GM12878 (cell line): ENCODE data around the gene ADGRL3. TPM values are rescaled to one million over a fixed set of nuclear protein-coding genes. Genes with fewer than 3 reads are reported as not detected.

Experiments used
- ATAC-seq: fragments of 200-7000 bp; cut with Tn5 transposase; 3 replicates; pipeline ENCODE4 v1.9.1; 2020; ENCODE audit warnings: mild to moderate bottlenecking, moderate library complexity
- BruUV-seq: library from RNA; stranded (reverse); fragments of 400-500 nt; replicated peaks from 2 replicates; lab custom pipeline; 2021; lab: Mats Ljungman, UMichigan
- CTCF ChIA-PET: fragments of 300-600 bp; sonication (Branson Sonifier 250); formaldehyde crosslinking; extraction: SDS; loops from one replicate; lab custom pipeline; 2021; ENCODE audit warnings: inconsistent platforms; lab: Yijun Ruan, JAX
- POLR2A ChIA-PET: fragments of 350-600 bp; formaldehyde crosslinking; extraction: SDS; loops from one replicate; lab custom pipeline; 2021; ENCODE audit warnings: inconsistent platforms; lab: Charles Lee
- RAD21 ChIA-PET: fragments of 300-600 bp; sonication (Branson Sonifier 250); formaldehyde crosslinking; loops from one replicate; lab custom pipeline; 2023; ENCODE audit warnings: antibody characterized with exemption; ENCODE audit not compliant: unreplicated experiment; lab: Charles Lee
- SMC1A ChIA-PET: fragments of 300-600 bp; sonication (Branson Sonifier 250); formaldehyde crosslinking; loops from one replicate; lab custom pipeline; 2023; ENCODE audit not compliant: unreplicated experiment, uncharacterized antibody; lab: Charles Lee
- DNase-seq: peaks from one replicate; pipeline ENCODE4 v3.0.0-alpha.2; 2011; ENCODE audit warnings: low read depth, low spot score
- FAIRE-seq: peaks from 3 replicates; lab custom pipeline; 2011; peaks lifted over from hg19 to GRCh38; lab: Jason Lieb, UNC
- H2AFZ ChIP-seq: 2 replicates; pipeline ENCODE4 v1.6.0; 2011; ENCODE audit warnings: low read depth, low read length, control low read depth; ENCODE audit not compliant: control insufficient read depth
- H3K27ac ChIP-seq: 2 replicates; pipeline ENCODE4 v1.5.1; 2011; ENCODE audit warnings: control low read depth; ENCODE audit not compliant: control insufficient read depth, insufficient read depth
- H3K27me3 ChIP-seq, 2 experiments: replicated peaks in 1 of 2; 2 replicates each; pipeline versions ENCODE4 v1.6.0 to v1.6.1; 2011; ENCODE audit warnings: low read length in 1 of 2; ENCODE audit not compliant: control insufficient read depth in 2 of 2, insufficient read depth in 2 of 2
- H3K36me3 ChIP-seq, 2 experiments: 2 replicates each; pipeline ENCODE4 v1.5.1; 2011; ENCODE audit warnings: low read length in 1 of 2; ENCODE audit not compliant: control insufficient read depth in 2 of 2, insufficient read depth in 2 of 2
- H3K4me1 ChIP-seq: 2 replicates; pipeline ENCODE4 v1.6.1; 2011; ENCODE audit warnings: mild to moderate bottlenecking, low read length, moderate library complexity, mixed read lengths; ENCODE audit not compliant: control insufficient read depth, insufficient read depth
- H3K4me2 ChIP-seq: 2 replicates; pipeline ENCODE4 v1.6.0; 2011; ENCODE audit warnings: control low read depth; ENCODE audit not compliant: control insufficient read depth, insufficient read depth
- H3K4me3 ChIP-seq: fragments of 200-600 bp; sonication (generic); 2 replicates; pipeline ENCODE4 v1.5.1; 2016
- H3K79me2 ChIP-seq: 2 replicates; pipeline ENCODE4 v1.6.0; 2011; ENCODE audit warnings: low read length; ENCODE audit not compliant: control insufficient read depth, insufficient read depth
- H3K9ac ChIP-seq: 2 replicates; pipeline ENCODE4 v1.8.0; 2011; ENCODE audit warnings: low read length, control low read depth, mixed read lengths; ENCODE audit not compliant: control insufficient read depth, insufficient read depth
- H3K9me3 ChIP-seq: replicated peaks from 3 replicates; pipeline ENCODE4 v1.5.1; 2011; ENCODE audit warnings: mild to moderate bottlenecking, low read length; ENCODE audit not compliant: control insufficient read depth, insufficient read depth
- H4K20me1 ChIP-seq: 2 replicates; pipeline ENCODE4 v1.6.0; 2011; ENCODE audit not compliant: control insufficient read depth, insufficient read depth
- BACH1 ChIP-seq: fragments of 450-650 bp; IDR thresholded peaks from 2 replicates; pipeline ENCODE4 v1.6.1; 2017; ENCODE audit warnings: mild to moderate bottlenecking, borderline replicate concordance
- CBX5 ChIP-seq: sonication (generic); IDR thresholded peaks from 2 replicates; pipeline ENCODE4 v1.6.1; 2016; ENCODE audit warnings: low read depth, moderate library complexity, mild to moderate bottlenecking, inconsistent platforms
- NFXL1 ChIP-seq: fragments of 450-650 bp; IDR thresholded peaks from 2 replicates; pipeline ENCODE4 v1.6.1; 2017; ENCODE audit warnings: antibody characterized with exemption, mild to moderate bottlenecking, borderline replicate concordance
- PML ChIP-seq: IDR thresholded peaks from 2 replicates; pipeline ENCODE4 v1.6.1; 2012; ENCODE audit warnings: low read length, inconsistent platforms
- POLR2AphosphoS5 ChIP-seq: IDR thresholded peaks from 2 replicates; pipeline ENCODE4 v1.6.1; 2011; ENCODE audit warnings: mild to moderate bottlenecking, low read length, inconsistent platforms
- RCOR1 ChIP-seq: conservative IDR thresholded peaks from 2 replicates; pipeline ENCODE4 v1.6.1; 2012; ENCODE audit warnings: low read depth, low read length, improper control_type of control experiment
- RELA ChIP-seq: fragments of 450-650 bp; IDR thresholded peaks from 2 replicates; pipeline ENCODE4 v1.8.0; 2014; ENCODE audit warnings: borderline replicate concordance; ENCODE audit not compliant: partially characterized antibody
- REST ChIP-seq: IDR thresholded peaks from 2 replicates; pipeline ENCODE4 v1.6.1; 2012; ENCODE audit warnings: mild to moderate bottlenecking, low read depth, low read length
- ZNF622 ChIP-seq: fragments of 450-650 bp; IDR thresholded peaks from 2 replicates; pipeline ENCODE4 v1.6.1; 2017; ENCODE audit warnings: mild to moderate bottlenecking, inconsistent platforms
- WGBS: methylation state at CpG from one replicate; pipeline ENCODE4 v1.1.6; 2016; ENCODE audit warnings: low lambda C conversion rate; ENCODE audit not compliant: insufficient replicate concordance, insufficient coverage; ENCODE audit errors: missing lambda C conversion rate; 5-methylcytosine and 5-hydroxymethylcytosine counted together
- in situ Hi-C: fragments of 300-500 bp; cut with MboI; formaldehyde crosslinking; loops from 9 replicates; pipeline ENCODE4 v1.14.3; 2018; ENCODE audit warnings: mixed read lengths
- intact Hi-C: fragments of 100-400 bp; cut with micrococcal nuclease; formaldehyde crosslinking; loops from one replicate; pipeline ENCODE4 v1.14.2; 2022; ENCODE audit not compliant: unreplicated experiment
- polyA plus RNA-seq, 11 experiments: library from polyadenylated mRNA; depleted of rRNA in 4 of 11; unstranded in 6 of 11; stranded (reverse) in 5 of 11; fragments of >200 nt; fragmentation: Nextera tagmentation in 4 of 11; fragmentation: Illumina TruSeq in 1 of 11; extraction: Ambion mirVana in 4 of 11; extraction: Trizol in 1 of 11; gene quantifications; 1 replicate in 1 of 11; 2 replicates in 10 of 11; pipeline versions ENCODE4 v1.2.1 to v1.2.3, GENCODE V29; 2011 to 2016; ENCODE audit warnings: inconsistent platforms in 2 of 11, missing spikeins in 2 of 11, low read depth in 1 of 11
- total RNA-seq, 4 experiments: library from RNA; depleted of rRNA in 3 of 4; stranded (reverse); fragments of >200 nt in 3 of 4; fragmentation: Illumina TruSeq in 1 of 4; extraction: Trizol in 1 of 4; gene quantifications; 2 replicates each; pipeline versions ENCODE4 v1.2.1 to v1.2.3, GENCODE V29; 2013 to 2021
- TF ChIP-seq, protein P1 (sequence below): fragments of 450-650 bp; formaldehyde crosslinking; IDR thresholded peaks from 2 replicates; pipeline ENCODE4 v1.5.0; 2022; ENCODE audit warnings: mild to moderate bottlenecking, missing genetic modification characterization

Gene ADGRL3
- total and polyA plus RNA-seq, 10 of the 15 experiments (the other 5 are each of a cell fraction or from before 2014, with no cell fraction given) = 1.1 TPM; not detected in 9

- CTCF ChIA-PET = interaction anchor here (0.8 to 3.5 kb wide), 11 partner anchors 13 to 903 kb away, joined by 3 to 26 read pairs (median 4); no protein-coding TSS in a partner anchor
- no peak for DNase-seq
- intact Hi-C loops = no loop called here
Measured at GRCh38 chr4:61740886-61741285, 540.8 kb downstream of the ADGRL3 start.

GRCh38 chr4:61741327-61742096 is 541.4 kb downstream of the ADGRL3 start:
- no peak for ATAC-seq
- ChIA-PET POLR2A (no interaction called here), CTCF (interaction anchor here (0.7 to 3.5 kb wide), 15 partner anchors 14 to 902 kb away, joined by 3 to 26 read pairs (median 4); no protein-coding TSS in a partner anchor), SMC1A (interaction anchor here (0.6 to 2.3 kb wide), 16 partner anchors 11 to 388 kb away, joined by 3 to 9 read pairs (median 4); no protein-coding TSS in a partner anchor), RAD21 (interaction anchor here (0.7 to 1.4 kb wide), 5 partner anchors 113 to 192 kb away, joined by 3 to 7 read pairs (median 4); no protein-coding TSS in a partner anchor)
- BruUV-seq = no TSS peak
- Histone ChIP-seq H4K20me1 (no peaks in the 10 kb centered on the region), H3K4me1 (no peaks in the 10 kb centered on the region), H3K27me3 (no peaks in the 10 kb centered on the region), H3K27ac (no peak overlapping the region), H3K4me2 (no peak overlapping the region), H2AFZ (no peak overlapping the region), H3K36me3 (no peaks in the 10 kb centered on the region), H3K9me3 (no peaks in the 10 kb centered on the region), H3K4me3 (no peak overlapping the region), H3K9ac (no peak overlapping the region), H3K79me2 (no peaks in the 10 kb centered on the region)
- no peak for FAIRE-seq
- 45% methylated on average over 4 of the region's 4 CpGs for WGBS
- in situ Hi-C loops (no loop called here), intact Hi-C loops (no loop called here)
- DNase-seq = no peak
- TF ChIP-seq CBX5 (no peak), ZNF622 (no peak), REST (no peak), NFXL1 (no peak), BACH1 (no peak), POLR2AphosphoS5 (no peak)
- TF ChIP-seq, protein P1, sequence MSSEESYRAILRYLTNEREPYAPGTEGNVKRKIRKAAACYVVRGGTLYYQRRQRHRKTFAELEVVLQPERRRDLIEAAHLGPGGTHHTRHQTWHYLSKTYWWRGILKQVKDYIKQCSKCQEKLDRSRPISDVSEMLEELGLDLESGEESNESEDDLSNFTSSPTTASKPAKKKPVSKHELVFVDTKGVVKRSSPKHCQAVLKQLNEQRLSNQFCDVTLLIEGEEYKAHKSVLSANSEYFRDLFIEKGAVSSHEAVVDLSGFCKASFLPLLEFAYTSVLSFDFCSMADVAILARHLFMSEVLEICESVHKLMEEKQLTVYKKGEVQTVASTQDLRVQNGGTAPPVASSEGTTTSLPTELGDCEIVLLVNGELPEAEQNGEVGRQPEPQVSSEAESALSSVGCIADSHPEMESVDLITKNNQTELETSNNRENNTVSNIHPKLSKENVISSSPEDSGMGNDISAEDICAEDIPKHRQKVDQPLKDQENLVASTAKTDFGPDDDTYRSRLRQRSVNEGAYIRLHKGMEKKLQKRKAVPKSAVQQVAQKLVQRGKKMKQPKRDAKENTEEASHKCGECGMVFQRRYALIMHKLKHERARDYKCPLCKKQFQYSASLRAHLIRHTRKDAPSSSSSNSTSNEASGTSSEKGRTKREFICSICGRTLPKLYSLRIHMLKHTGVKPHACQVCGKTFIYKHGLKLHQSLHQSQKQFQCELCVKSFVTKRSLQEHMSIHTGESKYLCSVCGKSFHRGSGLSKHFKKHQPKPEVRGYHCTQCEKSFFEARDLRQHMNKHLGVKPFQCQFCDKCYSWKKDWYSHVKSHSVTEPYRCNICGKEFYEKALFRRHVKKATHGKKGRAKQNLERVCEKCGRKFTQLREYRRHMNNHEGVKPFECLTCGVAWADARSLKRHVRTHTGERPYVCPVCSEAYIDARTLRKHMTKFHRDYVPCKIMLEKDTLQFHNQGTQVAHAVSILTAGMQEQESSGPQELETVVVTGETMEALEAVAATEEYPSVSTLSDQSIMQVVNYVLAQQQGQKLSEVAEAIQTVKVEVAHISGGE (CRISPR knock-in tag) = no peak

More at GRCh38 chr4:61740886-61741285, 540.8 kb downstream of the ADGRL3 start:
- FAIRE-seq (peak; percentile 7), ATAC-seq (no peak)
- H3K9me3 ChIP-seq = no peaks in the 10 kb centered on the region
- POLR2A ChIA-PET = no interaction called here
- H3K9ac ChIP-seq = no peak overlapping the region
- H3K4me3 ChIP-seq = no peak overlapping the region
- in situ Hi-C loops = no loop called here
- no peak overlapping the region for H3K27ac ChIP-seq
- no peak overlapping the region for H2AFZ ChIP-seq
- H4K20me1 ChIP-seq = no peaks in the 10 kb centered on the region
- H3K36me3 ChIP-seq = no peaks in the 10 kb centered on the region
- no peaks in the 10 kb centered on the region for H3K79me2 ChIP-seq
- RAD21 ChIA-PET = interaction anchor here (0.9 to 1.4 kb wide), 4 partner anchors 179 to 192 kb away, joined by 3 to 7 read pairs (median 4); no protein-coding TSS in a partner anchor
- H3K4me2 ChIP-seq = no peak overlapping the region
- 23% methylated on average over 4 of the region's 4 CpGs for WGBS
- TF ChIP-seq RCOR1 (no peak), RELA (no peak), PML (no peak)
- BruUV-seq = no TSS peak
- H3K27me3 ChIP-seq = no peaks in the 10 kb centered on the region
- SMC1A ChIA-PET = interaction anchor here (0.6 to 2.3 kb wide), 13 partner anchors 10 to 389 kb away, joined by 3 to 9 read pairs (median 5); no protein-coding TSS in a partner anchor
- H3K4me1 ChIP-seq = no peaks in the 10 kb centered on the region
